ENCODE data around the gene ZFP91. TPM values are rescaled to one million over a fixed set of nuclear protein-coding genes. Genes with fewer than 3 reads are reported as not detected.
A peak's percentile ranks its signal among the peaks of the same experiment; 100 is the strongest.

Gene ZFP91
- total RNA-seq, 2 donors from 2014 or later, result 45.8 to 58.8 TPM

GRCh38 chr11:58622344-58622743 lies 43.5 kb downstream of the ZFP91 start, which contains the start of gene CNTF:
Gene CNTF, plus strand, starts transcription at chr11:58622665. Its CDS starts 88 bp downstream, at chr11:58622753.
- no peaks in the 10 kb centered on the region for H3K27me3 ChIP-seq (replicated peaks; ENCODE audit: insufficient read depth)
- H3K4me3 ChIP-seq, result no peak within 1 kb of the TSS
- TF ChIP-seq, protein P1, sequence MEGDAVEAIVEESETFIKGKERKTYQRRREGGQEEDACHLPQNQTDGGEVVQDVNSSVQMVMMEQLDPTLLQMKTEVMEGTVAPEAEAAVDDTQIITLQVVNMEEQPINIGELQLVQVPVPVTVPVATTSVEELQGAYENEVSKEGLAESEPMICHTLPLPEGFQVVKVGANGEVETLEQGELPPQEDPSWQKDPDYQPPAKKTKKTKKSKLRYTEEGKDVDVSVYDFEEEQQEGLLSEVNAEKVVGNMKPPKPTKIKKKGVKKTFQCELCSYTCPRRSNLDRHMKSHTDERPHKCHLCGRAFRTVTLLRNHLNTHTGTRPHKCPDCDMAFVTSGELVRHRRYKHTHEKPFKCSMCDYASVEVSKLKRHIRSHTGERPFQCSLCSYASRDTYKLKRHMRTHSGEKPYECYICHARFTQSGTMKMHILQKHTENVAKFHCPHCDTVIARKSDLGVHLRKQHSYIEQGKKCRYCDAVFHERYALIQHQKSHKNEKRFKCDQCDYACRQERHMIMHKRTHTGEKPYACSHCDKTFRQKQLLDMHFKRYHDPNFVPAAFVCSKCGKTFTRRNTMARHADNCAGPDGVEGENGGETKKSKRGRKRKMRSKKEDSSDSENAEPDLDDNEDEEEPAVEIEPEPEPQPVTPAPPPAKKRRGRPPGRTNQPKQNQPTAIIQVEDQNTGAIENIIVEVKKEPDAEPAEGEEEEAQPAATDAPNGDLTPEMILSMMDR (IDR thresholded peaks at IDR 0.05), result no peak
- H3K27ac ChIP-seq, result no peak within 1 kb of the TSS
- H3K4me1 ChIP-seq (ENCODE audit: control insufficient read depth in 1 of 2, low read depth in 2 of 2), result peaks cover 6 to 7% of the 10 kb centered on the region in 2 donors
- peaks cover 32% of the 10 kb centered on the region for H3K36me3 ChIP-seq
- DNase-seq (ENCODE audit: low spot score) (no peak), ATAC-seq (ENCODE audit: insufficient number of reproducible peaks, low FRiP score, low read depth) (no peak)
- no peaks in the 10 kb centered on the region for H3K9me3 ChIP-seq

- H3K27ac ChIP-seq, result no peak overlapping the region
- no peak for DNase-seq (ENCODE audit: low spot score)
- TF ChIP-seq, protein P1 (IDR thresholded peaks at IDR 0.05), result no peak
- H3K4me1 ChIP-seq (ENCODE audit: control insufficient read depth in 1 of 2, low read depth in 2 of 2), result peaks cover 13 to 15% of the 10 kb centered on the region in 2 donors
- H3K4me3 ChIP-seq, result no peak overlapping the region
- H3K27me3 ChIP-seq (replicated peaks; ENCODE audit: insufficient read depth), result no peaks in the 10 kb centered on the region
- peaks cover 21% of the 10 kb centered on the region for H3K36me3 ChIP-seq
- H3K9me3 ChIP-seq, result no peaks in the 10 kb centered on the region
- ATAC-seq (ENCODE audit: insufficient number of reproducible peaks, low FRiP score, low read depth), result no peak
Observed at GRCh38 chr11:58625086-58625485, 46.2 kb downstream of the ZFP91 start.

GRCh38 chr11:58625826-58626460 lies 47.1 kb downstream of the ZFP91 start:
- Histone ChIP-seq H3K27ac (no peak overlapping the region), H3K4me1 (ENCODE audit: control insufficient read depth in 1 of 2, low read depth in 2 of 2) (peaks cover 13 to 15% of the 10 kb centered on the region in 2 donors), H3K4me3 (no peak overlapping the region), H3K36me3 (peaks cover 17% of the 10 kb centered on the region), H3K27me3 (replicated peaks; ENCODE audit: insufficient read depth) (no peaks in the 10 kb centered on the region), H3K9me3 (no peaks in the 10 kb centered on the region)
- DNase-seq (ENCODE audit: low spot score) (no peak), ATAC-seq (ENCODE audit: insufficient number of reproducible peaks, low FRiP score, low read depth) (no peak)
- TF ChIP-seq, protein P1 (IDR thresholded peaks at IDR 0.05), result no peak

GRCh38 chr11:58626934-58627483 lies 48.1 kb downstream of the ZFP91 start:
- TF ChIP-seq, protein P1 (IDR thresholded peaks at IDR 0.05), result no peak
- ATAC-seq (ENCODE audit: insufficient number of reproducible peaks, low FRiP score, low read depth) (no peak), DNase-seq (ENCODE audit: low spot score) (no peak)
- no peaks in the 10 kb centered on the region for H3K27me3 ChIP-seq (replicated peaks; ENCODE audit: insufficient read depth)
- no peaks in the 10 kb centered on the region for H3K9me3 ChIP-seq
- H3K36me3 ChIP-seq, result peaks cover 11% of the 10 kb centered on the region
- H3K4me3 ChIP-seq, result no peak overlapping the region
- H3K4me1 ChIP-seq (ENCODE audit: control insufficient read depth in 1 of 2, low read depth in 2 of 2), result peaks cover 13 to 15% of the 10 kb centered on the region in 2 donors
- H3K27ac ChIP-seq, result peak overlapping the region in 1 of 2 donors; percentile 46

- no peak for ATAC-seq (ENCODE audit: insufficient number of reproducible peaks, low FRiP score, low read depth)
- DNase-seq (ENCODE audit: low spot score), result no peak
- H3K4me1 ChIP-seq (ENCODE audit: control insufficient read depth in 1 of 2, low read depth in 2 of 2), result peaks cover 13 to 15% of the 10 kb centered on the region in 2 donors
- H3K27me3 ChIP-seq (replicated peaks; ENCODE audit: insufficient read depth), result no peaks in the 10 kb centered on the region
- no peaks in the 10 kb centered on the region for H3K9me3 ChIP-seq
- H3K4me3 ChIP-seq, result no peak overlapping the region
- H3K27ac ChIP-seq, result peak overlapping the region in 1 of 2 donors; percentile 46
- TF ChIP-seq, protein P1 (IDR thresholded peaks at IDR 0.05), result no peak
- H3K36me3 ChIP-seq, result peaks cover 11% of the 10 kb centered on the region
Observed at GRCh38 chr11:58628446-58628845, 49.6 kb downstream of the ZFP91 start.
